GM12878 (cell line): ENCODE results near the gene E2F2. TPM values are rescaled to one million over a fixed set of nuclear protein-coding genes. Genes with fewer than 3 reads are reported as not detected.

Source experiments
- CBX5 ChIP-seq: sonication (generic); IDR thresholded peaks from 2 replicates; pipeline ENCODE4 v1.6.1; 2016; ENCODE audit warnings: low read depth, moderate library complexity, mild to moderate bottlenecking, inconsistent platforms
- FOXK2 ChIP-seq: fragments of 450-650 bp; IDR thresholded peaks from 2 replicates; pipeline ENCODE4 v1.6.1; 2017; ENCODE audit warnings: mild to moderate bottlenecking, moderate library complexity
- KDM1A ChIP-seq: fragments of 200-600 bp; sonication (generic); IDR thresholded peaks from 2 replicates; pipeline ENCODE4 v1.6.1; 2016; ENCODE audit warnings: borderline replicate concordance
- MTA3 ChIP-seq: IDR thresholded peaks from 2 replicates; pipeline ENCODE4 v1.6.1; 2012; ENCODE audit warnings: low read length, inconsistent platforms, borderline replicate concordance
- RB1 ChIP-seq: fragments of 450-650 bp; formaldehyde crosslinking; IDR thresholded peaks from 2 replicates; pipeline ENCODE4 v1.6.1; 2017; ENCODE audit warnings: mild to moderate bottlenecking, borderline replicate concordance
- SUPT20H ChIP-seq: IDR thresholded peaks from 2 replicates; pipeline ENCODE4 v1.6.1; 2011; ENCODE audit warnings: low read depth, mild to moderate bottlenecking, low read length, moderate library complexity, borderline replicate concordance; ENCODE audit not compliant: control insufficient read depth
- polyA plus RNA-seq, 11 experiments: library from polyadenylated mRNA; depleted of rRNA in 4 of 11; unstranded in 6 of 11; stranded (reverse) in 5 of 11; fragments of >200 nt; fragmentation: Nextera tagmentation in 4 of 11; fragmentation: Illumina TruSeq in 1 of 11; extraction: Ambion mirVana in 4 of 11; extraction: Trizol in 1 of 11; gene quantifications; 1 replicate in 1 of 11; 2 replicates in 10 of 11; pipeline versions ENCODE4 v1.2.1 to v1.2.3, GENCODE V29; 2011 to 2016; ENCODE audit warnings: inconsistent platforms in 2 of 11, missing spikeins in 2 of 11, low read depth in 1 of 11
- total RNA-seq, 4 experiments: library from RNA; depleted of rRNA in 3 of 4; stranded (reverse); fragments of >200 nt in 3 of 4; fragmentation: Illumina TruSeq in 1 of 4; extraction: Trizol in 1 of 4; gene quantifications; 2 replicates each; pipeline versions ENCODE4 v1.2.1 to v1.2.3, GENCODE V29; 2013 to 2021
- TF ChIP-seq, protein P1 (sequence below): fragments of 450-650 bp; IDR thresholded peaks from 2 replicates; pipeline ENCODE4 v1.6.1; 2018; ENCODE audit warnings: mild to moderate bottlenecking, low read depth, moderate library complexity; ENCODE audit not compliant: partially characterized antibody
- TF ChIP-seq, protein P2 (sequence below): fragments of 450-650 bp; IDR thresholded peaks from 2 replicates; pipeline ENCODE4 v1.6.1; 2017; ENCODE audit warnings: borderline replicate concordance
- TF ChIP-seq, protein P3 (sequence below): IDR thresholded peaks from 2 replicates; pipeline ENCODE4 v1.6.1; 2012; ENCODE audit warnings: improper control_type of control experiment, low read depth, low read length; ENCODE audit not compliant: insufficient replicate concordance
- TF ChIP-seq, protein P4 (sequence below): IDR thresholded peaks from 2 replicates; pipeline ENCODE4 v1.6.1; 2011; ENCODE audit warnings: borderline replicate concordance, low read depth, mild to moderate bottlenecking, moderate library complexity, low read length; ENCODE audit not compliant: insufficient read depth, poor library complexity, severe bottlenecking
- TF ChIP-seq, protein P5 (sequence below): fragments of 450-650 bp; IDR thresholded peaks from 2 replicates; pipeline ENCODE4 v1.6.1; 2016; ENCODE audit warnings: mild to moderate bottlenecking, moderate library complexity, borderline replicate concordance

The E2F2 gene
- total and polyA plus RNA-seq, 10 of the 15 experiments (the other 5 are each of a cell fraction or from before 2014, with no cell fraction given): 3.8 to 27.2 (median 14.6) TPM

DNA sequence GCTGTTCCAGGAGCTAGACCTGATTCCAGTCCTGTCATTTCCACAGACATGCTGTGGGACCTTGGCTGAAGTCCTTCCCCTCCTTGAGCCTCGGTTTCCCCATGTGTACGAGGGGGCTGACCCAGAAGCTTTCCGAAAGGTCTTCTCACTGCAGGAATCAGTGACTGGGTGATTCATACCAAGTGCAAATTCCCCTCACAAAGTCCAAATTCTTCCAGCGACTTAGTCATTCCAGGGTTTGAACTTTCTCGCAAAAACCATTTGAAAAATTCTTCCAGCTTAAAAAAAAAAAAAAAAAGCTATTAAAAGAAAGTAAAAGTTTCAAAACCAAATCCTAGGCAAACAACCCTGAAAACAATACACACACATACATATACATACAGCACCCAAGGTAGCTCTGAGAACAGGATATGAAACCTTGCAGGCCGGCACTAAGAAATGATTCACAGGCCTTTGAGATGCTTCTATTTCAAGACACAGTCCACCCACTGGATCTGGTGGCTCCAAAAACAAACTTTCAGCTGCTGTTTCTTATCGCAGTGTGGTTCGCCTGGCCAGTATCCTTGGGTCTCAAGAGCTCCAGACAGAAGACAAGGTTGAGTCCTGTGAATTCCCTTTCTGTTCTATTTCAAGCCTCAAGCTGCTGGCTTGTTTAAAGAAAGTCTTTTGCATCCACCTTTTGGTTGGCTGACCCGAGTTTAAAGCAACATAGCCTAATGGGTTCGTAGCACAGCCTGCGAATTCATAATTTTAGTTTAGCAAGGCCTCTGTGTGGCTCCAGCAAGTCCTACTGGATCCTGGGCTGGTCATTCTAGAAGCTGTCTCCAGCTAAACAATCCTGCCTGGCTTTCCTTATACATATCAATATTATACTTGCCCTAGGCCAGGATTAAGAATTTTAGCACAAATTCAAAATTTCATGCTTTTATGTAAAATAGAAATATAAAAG lies 46.3 kb upstream of the E2F2 start (continued):
- TF ChIP-seq, protein P1, sequence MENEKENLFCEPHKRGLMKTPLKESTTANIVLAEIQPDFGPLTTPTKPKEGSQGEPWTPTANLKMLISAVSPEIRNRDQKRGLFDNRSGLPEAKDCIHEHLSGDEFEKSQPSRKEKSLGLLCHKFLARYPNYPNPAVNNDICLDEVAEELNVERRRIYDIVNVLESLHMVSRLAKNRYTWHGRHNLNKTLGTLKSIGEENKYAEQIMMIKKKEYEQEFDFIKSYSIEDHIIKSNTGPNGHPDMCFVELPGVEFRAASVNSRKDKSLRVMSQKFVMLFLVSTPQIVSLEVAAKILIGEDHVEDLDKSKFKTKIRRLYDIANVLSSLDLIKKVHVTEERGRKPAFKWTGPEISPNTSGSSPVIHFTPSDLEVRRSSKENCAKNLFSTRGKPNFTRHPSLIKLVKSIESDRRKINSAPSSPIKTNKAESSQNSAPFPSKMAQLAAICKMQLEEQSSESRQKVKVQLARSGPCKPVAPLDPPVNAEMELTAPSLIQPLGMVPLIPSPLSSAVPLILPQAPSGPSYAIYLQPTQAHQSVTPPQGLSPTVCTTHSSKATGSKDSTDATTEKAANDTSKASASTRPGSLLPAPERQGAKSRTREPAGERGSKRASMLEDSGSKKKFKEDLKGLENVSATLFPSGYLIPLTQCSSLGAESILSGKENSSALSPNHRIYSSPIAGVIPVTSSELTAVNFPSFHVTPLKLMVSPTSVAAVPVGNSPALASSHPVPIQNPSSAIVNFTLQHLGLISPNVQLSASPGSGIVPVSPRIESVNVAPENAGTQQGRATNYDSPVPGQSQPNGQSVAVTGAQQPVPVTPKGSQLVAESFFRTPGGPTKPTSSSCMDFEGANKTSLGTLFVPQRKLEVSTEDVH: peak; percentile 61
- TF ChIP-seq SUPT20H (no peak), RB1 (no peak), MTA3 (peak; percentile 77; the same call in 1 of the 2 replicates), FOXK2 (no peak), CBX5 (peak; percentile 78; the same call in 1 of the 2 replicates), KDM1A (no peak)
- TF ChIP-seq, protein P2, sequence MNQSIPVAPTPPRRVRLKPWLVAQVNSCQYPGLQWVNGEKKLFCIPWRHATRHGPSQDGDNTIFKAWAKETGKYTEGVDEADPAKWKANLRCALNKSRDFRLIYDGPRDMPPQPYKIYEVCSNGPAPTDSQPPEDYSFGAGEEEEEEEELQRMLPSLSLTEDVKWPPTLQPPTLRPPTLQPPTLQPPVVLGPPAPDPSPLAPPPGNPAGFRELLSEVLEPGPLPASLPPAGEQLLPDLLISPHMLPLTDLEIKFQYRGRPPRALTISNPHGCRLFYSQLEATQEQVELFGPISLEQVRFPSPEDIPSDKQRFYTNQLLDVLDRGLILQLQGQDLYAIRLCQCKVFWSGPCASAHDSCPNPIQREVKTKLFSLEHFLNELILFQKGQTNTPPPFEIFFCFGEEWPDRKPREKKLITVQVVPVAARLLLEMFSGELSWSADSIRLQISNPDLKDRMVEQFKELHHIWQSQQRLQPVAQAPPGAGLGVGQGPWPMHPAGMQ: no peak
- TF ChIP-seq, protein P3, sequence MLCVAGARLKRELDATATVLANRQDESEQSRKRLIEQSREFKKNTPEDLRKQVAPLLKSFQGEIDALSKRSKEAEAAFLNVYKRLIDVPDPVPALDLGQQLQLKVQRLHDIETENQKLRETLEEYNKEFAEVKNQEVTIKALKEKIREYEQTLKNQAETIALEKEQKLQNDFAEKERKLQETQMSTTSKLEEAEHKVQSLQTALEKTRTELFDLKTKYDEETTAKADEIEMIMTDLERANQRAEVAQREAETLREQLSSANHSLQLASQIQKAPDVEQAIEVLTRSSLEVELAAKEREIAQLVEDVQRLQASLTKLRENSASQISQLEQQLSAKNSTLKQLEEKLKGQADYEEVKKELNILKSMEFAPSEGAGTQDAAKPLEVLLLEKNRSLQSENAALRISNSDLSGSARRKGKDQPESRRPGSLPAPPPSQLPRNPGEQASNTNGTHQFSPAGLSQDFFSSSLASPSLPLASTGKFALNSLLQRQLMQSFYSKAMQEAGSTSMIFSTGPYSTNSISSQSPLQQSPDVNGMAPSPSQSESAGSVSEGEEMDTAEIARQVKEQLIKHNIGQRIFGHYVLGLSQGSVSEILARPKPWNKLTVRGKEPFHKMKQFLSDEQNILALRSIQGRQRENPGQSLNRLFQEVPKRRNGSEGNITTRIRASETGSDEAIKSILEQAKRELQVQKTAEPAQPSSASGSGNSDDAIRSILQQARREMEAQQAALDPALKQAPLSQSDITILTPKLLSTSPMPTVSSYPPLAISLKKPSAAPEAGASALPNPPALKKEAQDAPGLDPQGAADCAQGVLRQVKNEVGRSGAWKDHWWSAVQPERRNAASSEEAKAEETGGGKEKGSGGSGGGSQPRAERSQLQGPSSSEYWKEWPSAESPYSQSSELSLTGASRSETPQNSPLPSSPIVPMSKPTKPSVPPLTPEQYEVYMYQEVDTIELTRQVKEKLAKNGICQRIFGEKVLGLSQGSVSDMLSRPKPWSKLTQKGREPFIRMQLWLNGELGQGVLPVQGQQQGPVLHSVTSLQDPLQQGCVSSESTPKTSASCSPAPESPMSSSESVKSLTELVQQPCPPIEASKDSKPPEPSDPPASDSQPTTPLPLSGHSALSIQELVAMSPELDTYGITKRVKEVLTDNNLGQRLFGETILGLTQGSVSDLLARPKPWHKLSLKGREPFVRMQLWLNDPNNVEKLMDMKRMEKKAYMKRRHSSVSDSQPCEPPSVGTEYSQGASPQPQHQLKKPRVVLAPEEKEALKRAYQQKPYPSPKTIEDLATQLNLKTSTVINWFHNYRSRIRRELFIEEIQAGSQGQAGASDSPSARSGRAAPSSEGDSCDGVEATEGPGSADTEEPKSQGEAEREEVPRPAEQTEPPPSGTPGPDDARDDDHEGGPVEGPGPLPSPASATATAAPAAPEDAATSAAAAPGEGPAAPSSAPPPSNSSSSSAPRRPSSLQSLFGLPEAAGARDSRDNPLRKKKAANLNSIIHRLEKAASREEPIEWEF: peak; percentile 90
- TF ChIP-seq, protein P4, sequence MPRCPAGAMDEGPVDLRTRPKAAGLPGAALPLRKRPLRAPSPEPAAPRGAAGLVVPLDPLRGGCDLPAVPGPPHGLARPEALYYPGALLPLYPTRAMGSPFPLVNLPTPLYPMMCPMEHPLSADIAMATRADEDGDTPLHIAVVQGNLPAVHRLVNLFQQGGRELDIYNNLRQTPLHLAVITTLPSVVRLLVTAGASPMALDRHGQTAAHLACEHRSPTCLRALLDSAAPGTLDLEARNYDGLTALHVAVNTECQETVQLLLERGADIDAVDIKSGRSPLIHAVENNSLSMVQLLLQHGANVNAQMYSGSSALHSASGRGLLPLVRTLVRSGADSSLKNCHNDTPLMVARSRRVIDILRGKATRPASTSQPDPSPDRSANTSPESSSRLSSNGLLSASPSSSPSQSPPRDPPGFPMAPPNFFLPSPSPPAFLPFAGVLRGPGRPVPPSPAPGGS: peak; percentile 98
- TF ChIP-seq, protein P5, sequence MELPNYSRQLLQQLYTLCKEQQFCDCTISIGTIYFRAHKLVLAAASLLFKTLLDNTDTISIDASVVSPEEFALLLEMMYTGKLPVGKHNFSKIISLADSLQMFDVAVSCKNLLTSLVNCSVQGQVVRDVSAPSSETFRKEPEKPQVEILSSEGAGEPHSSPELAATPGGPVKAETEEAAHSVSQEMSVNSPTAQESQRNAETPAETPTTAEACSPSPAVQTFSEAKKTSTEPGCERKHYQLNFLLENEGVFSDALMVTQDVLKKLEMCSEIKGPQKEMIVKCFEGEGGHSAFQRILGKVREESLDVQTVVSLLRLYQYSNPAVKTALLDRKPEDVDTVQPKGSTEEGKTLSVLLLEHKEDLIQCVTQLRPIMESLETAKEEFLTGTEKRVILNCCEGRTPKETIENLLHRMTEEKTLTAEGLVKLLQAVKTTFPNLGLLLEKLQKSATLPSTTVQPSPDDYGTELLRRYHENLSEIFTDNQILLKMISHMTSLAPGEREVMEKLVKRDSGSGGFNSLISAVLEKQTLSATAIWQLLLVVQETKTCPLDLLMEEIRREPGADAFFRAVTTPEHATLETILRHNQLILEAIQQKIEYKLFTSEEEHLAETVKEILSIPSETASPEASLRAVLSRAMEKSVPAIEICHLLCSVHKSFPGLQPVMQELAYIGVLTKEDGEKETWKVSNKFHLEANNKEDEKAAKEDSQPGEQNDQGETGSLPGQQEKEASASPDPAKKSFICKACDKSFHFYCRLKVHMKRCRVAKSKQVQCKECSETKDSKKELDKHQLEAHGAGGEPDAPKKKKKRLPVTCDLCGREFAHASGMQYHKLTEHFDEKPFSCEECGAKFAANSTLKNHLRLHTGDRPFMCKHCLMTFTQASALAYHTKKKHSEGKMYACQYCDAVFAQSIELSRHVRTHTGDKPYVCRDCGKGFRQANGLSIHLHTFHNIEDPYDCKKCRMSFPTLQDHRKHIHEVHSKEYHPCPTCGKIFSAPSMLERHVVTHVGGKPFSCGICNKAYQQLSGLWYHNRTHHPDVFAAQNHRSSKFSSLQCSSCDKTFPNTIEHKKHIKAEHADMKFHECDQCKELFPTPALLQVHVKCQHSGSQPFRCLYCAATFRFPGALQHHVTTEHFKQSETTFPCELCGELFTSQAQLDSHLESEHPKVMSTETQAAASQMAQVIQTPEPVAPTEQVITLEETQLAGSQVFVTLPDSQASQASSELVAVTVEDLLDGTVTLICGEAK: peak; percentile 46; the same call in 1 of the 2 replicates
